Activated CD8-positive, alpha-beta memory T cell treated with anti-CD3 and anti-CD28 coated beads, Interleukin-2, amount 50 U/mL, for 1 hour (primary cell): ENCODE results near the gene WDSUB1.

Experiments
- DNase-seq: peaks from one replicate; pipeline ENCODE4 v3.0.0-alpha.2; 2020; ENCODE audit errors: extremely low read depth

WDSUB1 gene

DNA sequence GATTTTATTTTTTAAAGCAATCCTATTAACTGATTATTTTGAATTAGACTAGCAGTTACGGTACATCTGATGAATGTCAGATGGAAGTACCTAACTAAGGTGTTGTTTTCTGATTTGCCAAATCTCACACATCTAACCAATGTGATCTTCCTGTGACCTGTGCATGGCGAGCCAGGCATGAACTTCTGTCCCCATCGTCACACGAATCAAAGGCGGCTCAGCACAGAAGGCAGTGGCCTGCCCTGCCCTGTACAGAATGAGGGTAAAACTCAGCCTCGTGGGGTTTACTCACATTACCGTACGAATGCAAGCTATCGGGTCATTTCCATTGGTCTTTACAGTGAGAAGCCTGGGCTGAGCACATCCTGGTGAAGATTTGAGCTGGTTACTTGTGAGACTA lies 87.3 kb downstream of the WDSUB1 start:
- no peak for DNase-seq

DNA sequence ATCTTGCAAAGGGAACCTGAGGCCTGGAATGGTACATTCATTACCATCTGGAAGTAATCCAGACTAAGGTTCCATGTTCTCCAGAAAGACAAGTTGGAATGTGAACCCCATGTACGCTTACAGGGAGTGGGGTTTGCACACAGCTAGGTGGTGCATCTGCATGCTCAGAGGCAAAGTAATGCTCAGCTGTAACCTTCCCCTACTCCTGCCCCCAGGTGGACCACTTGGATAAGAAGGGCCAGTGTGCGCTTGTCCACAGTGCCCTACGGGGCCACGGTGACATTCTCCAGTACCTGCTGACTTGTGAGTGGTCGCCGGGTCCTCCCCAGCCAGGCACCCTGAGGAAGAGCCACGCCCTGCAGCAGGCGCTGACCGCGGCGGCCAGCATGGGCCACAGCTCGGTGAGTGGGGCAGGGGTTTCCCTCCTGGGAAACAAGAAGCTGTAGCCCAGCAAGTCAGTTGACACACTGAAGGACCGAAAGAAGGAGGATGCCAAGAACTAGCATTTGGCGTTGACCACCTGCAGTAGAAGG lies 90.0 kb downstream of the WDSUB1 start:
- DNase-seq: no peak

DNA sequence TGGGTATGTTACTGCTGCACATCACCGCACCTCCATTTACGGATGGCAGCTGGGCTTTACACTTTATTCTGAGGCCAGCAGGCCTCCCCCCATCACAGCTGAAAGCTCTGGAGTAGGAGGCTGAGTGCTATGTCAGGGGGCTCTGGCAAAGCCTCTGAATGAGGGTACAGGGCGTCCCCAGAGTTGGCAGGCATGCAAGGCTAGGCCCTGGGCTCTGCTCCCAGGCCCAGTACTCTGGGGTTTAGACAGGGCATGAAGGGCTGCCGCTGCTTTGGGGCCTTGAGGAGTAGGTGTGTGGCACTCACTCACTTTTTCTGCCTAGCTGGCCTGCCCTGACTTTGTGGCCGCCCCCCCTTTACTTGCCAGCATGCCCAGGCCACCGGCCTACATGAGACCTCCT lies 90.8 kb downstream of the WDSUB1 start:
- no peak for DNase-seq

DNA sequence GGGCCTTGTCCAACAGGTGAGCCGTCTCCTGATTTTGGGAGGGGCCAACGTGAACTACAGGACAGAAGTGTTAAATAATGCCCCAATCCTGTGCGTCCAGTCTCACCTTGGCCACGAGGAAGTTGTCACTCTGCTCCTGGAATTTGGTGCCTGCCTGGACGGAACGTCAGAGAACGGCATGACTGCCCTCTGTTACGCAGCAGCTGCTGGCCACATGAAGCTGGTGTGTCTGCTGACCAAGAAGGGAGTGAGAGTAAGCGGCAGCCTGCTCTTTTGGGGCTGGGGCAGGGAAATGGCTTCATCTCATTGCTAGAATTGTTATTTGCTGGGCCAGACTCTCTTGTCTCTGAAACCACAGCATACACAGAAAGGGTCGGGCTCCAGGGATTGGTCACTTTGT lies 92.3 kb downstream of the WDSUB1 start:
- no peak for DNase-seq

DNA sequence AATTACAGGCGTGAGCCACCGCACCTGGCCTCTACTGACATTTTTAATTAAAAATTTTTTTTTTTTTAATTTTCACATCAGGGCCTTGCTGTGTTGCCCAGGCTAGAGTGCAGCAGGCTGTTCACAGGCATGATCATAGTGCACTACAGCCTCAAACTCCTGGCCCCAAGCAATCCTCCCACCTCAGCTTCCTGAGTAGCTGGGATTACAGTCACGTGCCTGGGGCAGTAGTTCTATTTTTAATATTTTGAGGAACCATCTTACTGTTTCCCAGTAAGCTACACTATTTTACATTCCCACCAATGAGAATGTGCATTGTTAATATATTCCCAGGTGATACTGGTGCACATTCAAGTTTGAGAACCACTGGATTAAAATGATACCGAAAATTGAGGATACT lies 92.7 kb downstream of the WDSUB1 start:
- no peak for DNase-seq

GRCh38 chr2:159192371-159192918 lies 94.1 kb downstream of the WDSUB1 start:
- DNase-seq: no peak

DNA sequence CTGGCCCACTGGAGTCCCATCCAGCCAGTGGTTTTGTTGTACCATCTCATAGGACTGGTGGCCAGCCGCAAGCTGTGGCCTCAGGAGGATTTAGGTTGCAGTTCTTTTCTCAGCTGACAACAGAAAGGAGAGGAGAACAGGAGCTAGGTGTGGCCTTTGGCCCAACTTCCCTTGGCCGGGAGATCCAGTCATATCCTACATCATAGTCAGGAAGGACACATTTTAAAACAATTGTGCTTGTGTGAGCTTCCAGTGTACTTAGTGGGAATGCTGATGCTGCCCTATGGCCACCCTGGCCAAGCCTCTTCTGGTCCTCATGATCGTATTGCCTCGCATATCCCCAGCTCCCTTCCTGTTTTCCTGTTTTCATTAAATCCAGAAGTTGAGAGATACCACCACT lies 98.1 kb downstream of the WDSUB1 start:
- no peak for DNase-seq

- DNase-seq: no peak
Measured at GRCh38 chr2:159187106-159187505, 99.4 kb downstream of the WDSUB1 start.

- DNase-seq: no peak
Measured at GRCh38 chr2:159186462-159186861, 100.0 kb downstream of the WDSUB1 start.
